Esophagus squamous epithelium (tissue), 5 donors: ENCODE measurements around the gene ANO2. TPM values are rescaled to one million over a fixed set of nuclear protein-coding genes. Genes with fewer than 3 reads are reported as not detected.

Source experiments
- DNase-seq: peaks from one replicate; lab custom pipeline; 2025; lab: John Stamatoyannopoulos, UW
- H3K27ac ChIP-seq, 4 donors: fragments of 200-600 bp; sonication (generic); one replicate each; pipeline ENCODE4 v1.5.1; 2016 to 2019; ENCODE audit warnings: mild to moderate bottlenecking in 1 of 4
- H3K27me3 ChIP-seq, 4 donors: fragments of 200-600 bp; sonication (generic); 1 replicate in 3 of 4; 2 replicates in 1 of 4; pipeline versions ENCODE4 v1.5.1 to v1.6.0; 2017 to 2021; ENCODE audit warnings: antibody characterized with exemption in 1 of 4
- H3K36me3 ChIP-seq, 3 donors: fragments of 200-600 bp; sonication (generic); one replicate each; pipeline ENCODE4 v1.5.1; 2016 to 2019
- H3K4me1 ChIP-seq, 3 donors: fragments of 200-600 bp; sonication (generic); one replicate each; pipeline ENCODE4 v1.5.1; 2017 to 2019
- H3K4me3 ChIP-seq, 4 donors: fragments of 200-600 bp; sonication (generic); 1 replicate in 3 of 4; 2 replicates in 1 of 4; pipeline ENCODE4 v1.5.1; 2016 to 2019; ENCODE audit warnings: mild to moderate bottlenecking in 2 of 4, moderate library complexity in 1 of 4
- H3K9me3 ChIP-seq, 3 donors: fragments of 200-600 bp; sonication (generic); one replicate each; pipeline ENCODE4 v1.5.1; 2016 to 2019
- POLR2A ChIP-seq, 4 donors: fragments of 450-650 bp; IDR thresholded peaks; one replicate each; pipeline ENCODE4 v1.6.1; 2017; ENCODE audit warnings: antibody characterized with exemption in 4 of 4, mild to moderate bottlenecking in 4 of 4, moderate library complexity in 3 of 4
- WGBS, 2 donors: methylation state at CpG; one replicate each; pipeline ENCODE4 v1.1.5; 2018; 5-methylcytosine and 5-hydroxymethylcytosine counted together
- intact Hi-C: fragments of 100-400 bp; cut with DNase I; formaldehyde crosslinking; loops from one replicate; pipeline ENCODE4 v1.15.0; 2022
- total RNA-seq, 4 donors: library from RNA; depleted of rRNA; stranded (reverse); fragments of >200 nt; gene quantifications; one replicate each; pipeline ENCODE4 v1.1.0, GENCODE V29; 2016
- TF ChIP-seq, protein P1 (sequence below), 6 experiments: fragments of 450-650 bp in 4 of 6; fragments of 200-600 bp in 2 of 6; sonication (generic) in 2 of 6; IDR thresholded peaks; one replicate each; pipeline ENCODE4 v1.5.1; 2016 to 2019; ENCODE audit warnings: antibody characterized with exemption in 6 of 6, mild to moderate bottlenecking in 4 of 6, moderate library complexity in 4 of 6
- donor health status: DM: yes; HTN: yes; CAD: no.

ANO2 gene
- total RNA-seq, 4 donors from 2014 or later: 0.49 to 11.8 (median 3.1) TPM

DNA sequence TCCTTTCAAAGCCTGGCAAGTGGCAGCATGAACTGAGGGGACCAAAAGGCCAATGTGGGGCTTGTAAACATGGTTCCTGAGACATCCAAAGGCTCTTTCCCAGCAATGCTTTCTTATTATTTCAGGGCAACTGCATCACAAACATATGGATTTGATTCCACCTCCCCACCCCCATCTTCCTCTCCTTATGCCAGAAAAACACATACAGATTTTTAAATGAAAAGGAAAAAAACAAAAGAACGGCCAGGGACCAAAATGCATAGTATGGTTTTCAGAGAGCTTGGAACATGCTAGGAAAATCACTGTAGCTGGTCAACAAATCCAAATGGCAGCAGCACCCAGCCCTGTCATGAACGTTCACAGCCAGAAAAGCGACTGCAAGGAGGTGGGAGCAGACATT lies 167.6 kb downstream of the ANO2 start:
- Histone ChIP-seq H3K27me3 (peaks cover 0 to 44% (median 0%) of the 10 kb centered on the region in 4 donors), H3K27ac (no peak overlapping the region), H3K4me3 (no peak overlapping the region), H3K9me3 (no peaks in the 10 kb centered on the region), H3K36me3 (no peaks in the 10 kb centered on the region), H3K4me1 (no peaks in the 10 kb centered on the region)
- WGBS, 2 donors: 78 to 87% methylated on average over 3 of the region's 3 CpGs
- no peak for TF ChIP-seq POLR2A (IDR thresholded peaks at IDR 0.05)
- TF ChIP-seq, protein P1, sequence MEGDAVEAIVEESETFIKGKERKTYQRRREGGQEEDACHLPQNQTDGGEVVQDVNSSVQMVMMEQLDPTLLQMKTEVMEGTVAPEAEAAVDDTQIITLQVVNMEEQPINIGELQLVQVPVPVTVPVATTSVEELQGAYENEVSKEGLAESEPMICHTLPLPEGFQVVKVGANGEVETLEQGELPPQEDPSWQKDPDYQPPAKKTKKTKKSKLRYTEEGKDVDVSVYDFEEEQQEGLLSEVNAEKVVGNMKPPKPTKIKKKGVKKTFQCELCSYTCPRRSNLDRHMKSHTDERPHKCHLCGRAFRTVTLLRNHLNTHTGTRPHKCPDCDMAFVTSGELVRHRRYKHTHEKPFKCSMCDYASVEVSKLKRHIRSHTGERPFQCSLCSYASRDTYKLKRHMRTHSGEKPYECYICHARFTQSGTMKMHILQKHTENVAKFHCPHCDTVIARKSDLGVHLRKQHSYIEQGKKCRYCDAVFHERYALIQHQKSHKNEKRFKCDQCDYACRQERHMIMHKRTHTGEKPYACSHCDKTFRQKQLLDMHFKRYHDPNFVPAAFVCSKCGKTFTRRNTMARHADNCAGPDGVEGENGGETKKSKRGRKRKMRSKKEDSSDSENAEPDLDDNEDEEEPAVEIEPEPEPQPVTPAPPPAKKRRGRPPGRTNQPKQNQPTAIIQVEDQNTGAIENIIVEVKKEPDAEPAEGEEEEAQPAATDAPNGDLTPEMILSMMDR (IDR thresholded peaks at IDR 0.05): no peak
- no peak for DNase-seq
- intact Hi-C loops: no loop called here

DNA sequence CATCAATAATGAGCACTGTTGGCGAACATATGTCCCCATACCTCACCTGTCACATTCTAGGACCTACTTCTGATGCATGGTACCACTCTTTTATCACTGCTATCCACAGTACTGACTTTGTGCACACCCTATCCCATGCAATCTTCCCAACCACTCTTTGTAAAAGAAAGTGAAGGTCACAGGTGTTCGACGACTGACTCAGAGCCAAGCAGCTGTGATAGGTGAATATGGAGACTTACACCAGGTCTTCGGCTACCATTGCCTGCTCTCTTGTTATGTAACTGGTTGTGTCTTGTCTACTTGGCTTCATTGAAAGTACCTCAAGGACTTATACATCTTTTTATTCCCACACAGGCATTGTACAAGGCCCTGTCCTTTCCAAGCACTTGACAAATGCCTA lies 169.0 kb downstream of the ANO2 start:
- Histone ChIP-seq H3K27me3 (peaks cover 0 to 44% (median 0%) of the 10 kb centered on the region in 4 donors), H3K4me3 (no peak overlapping the region), H3K4me1 (no peaks in the 10 kb centered on the region), H3K27ac (no peak overlapping the region), H3K9me3 (no peaks in the 10 kb centered on the region), H3K36me3 (no peaks in the 10 kb centered on the region)
- no peak for TF ChIP-seq POLR2A (IDR thresholded peaks at IDR 0.05)
- TF ChIP-seq, protein P1 (IDR thresholded peaks at IDR 0.05): no peak
- DNase-seq: no peak
- WGBS, 2 donors: 95 to 97% methylated on average over 4 of the region's 4 CpGs
- intact Hi-C loops: no loop called here

DNA sequence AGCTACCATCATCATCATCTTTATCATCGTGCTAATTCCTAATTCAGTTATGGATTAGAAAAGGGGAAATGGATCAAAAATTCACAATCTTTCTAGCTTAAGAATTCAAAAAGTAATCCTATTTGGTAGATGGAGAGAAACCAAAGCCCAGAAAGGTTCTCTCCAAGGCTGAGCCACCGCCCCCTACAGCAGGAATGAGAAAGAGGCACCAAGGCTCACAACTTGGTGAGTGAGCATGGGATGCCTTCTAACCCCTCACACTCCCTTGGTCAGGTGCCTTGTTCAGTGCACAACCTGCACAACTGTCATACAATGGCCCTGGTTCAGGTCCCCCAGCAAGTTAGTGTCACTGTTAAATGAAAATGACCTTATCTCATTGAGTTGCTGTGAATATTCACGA lies 171.5 kb downstream of the ANO2 start:
- Histone ChIP-seq H3K27me3 (peaks cover 0 to 64% (median 0%) of the 10 kb centered on the region in 4 donors), H3K27ac (no peak overlapping the region), H3K36me3 (no peaks in the 10 kb centered on the region), H3K4me1 (peaks cover 0 to 8% (median 2%) of the 10 kb centered on the region in 3 donors), H3K4me3 (no peak overlapping the region), H3K9me3 (no peaks in the 10 kb centered on the region)
- no peak for TF ChIP-seq POLR2A (IDR thresholded peaks at IDR 0.05)
- TF ChIP-seq, protein P1 (IDR thresholded peaks at IDR 0.05): no peak
- WGBS, 2 donors: 65 to 82% methylated on average over 3 of the region's 3 CpGs
- no peak for DNase-seq
- intact Hi-C loops: no loop called here

DNA sequence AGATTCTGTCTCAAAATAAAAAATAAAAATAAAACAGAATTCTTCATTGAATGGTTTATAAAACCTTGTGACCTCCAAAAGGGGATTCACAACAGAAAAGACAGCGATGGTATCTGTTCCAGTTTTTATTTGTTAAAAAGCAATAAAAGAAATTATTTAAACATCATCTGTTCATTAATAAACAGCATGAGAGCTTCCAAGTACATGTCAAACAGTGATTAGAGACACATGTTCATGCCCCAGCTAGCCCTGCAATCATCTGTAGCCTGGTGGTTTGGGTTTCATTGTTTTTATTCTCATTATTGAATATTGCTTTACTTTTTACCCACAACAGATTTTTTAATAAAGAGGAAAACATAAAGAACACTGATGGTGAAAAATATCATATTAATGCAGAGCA lies 173.3 kb downstream of the ANO2 start:
- TF ChIP-seq, protein P1 (IDR thresholded peaks at IDR 0.05): no peak
- no peak for TF ChIP-seq POLR2A (IDR thresholded peaks at IDR 0.05)
- intact Hi-C loops: no loop called here
- no peak for DNase-seq

DNA sequence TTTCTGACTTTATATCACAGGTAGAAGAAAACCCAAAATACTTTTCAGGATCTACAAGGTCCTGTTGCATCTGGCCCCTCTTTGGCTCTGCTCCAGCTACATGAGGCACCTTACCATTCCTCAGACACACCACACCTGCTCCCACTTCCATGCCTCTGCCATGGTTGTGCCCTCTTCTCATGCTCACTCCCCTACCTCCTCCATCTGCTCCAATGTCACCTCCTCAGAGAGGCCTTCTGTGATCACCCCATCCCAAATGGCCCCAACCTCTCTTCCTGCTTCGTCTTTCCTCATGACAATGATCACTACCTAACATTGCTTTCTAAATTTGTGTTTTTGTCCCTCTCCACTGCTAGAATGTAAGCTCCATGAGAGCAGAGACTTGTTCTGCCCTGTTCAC lies 174.3 kb downstream of the ANO2 start:
- H3K4me3 ChIP-seq: no peak overlapping the region
- no peak overlapping the region for H3K27ac ChIP-seq
- TF ChIP-seq, protein P1 (IDR thresholded peaks at IDR 0.05): no peak
- no peak for TF ChIP-seq POLR2A (IDR thresholded peaks at IDR 0.05)
- H3K9me3 ChIP-seq: no peaks in the 10 kb centered on the region
- H3K4me1 ChIP-seq: peaks cover 0 to 13% (median 4%) of the 10 kb centered on the region in 3 donors
- no peaks in the 10 kb centered on the region for H3K36me3 ChIP-seq
- intact Hi-C loops: no loop called here
- no peak for DNase-seq
- H3K27me3 ChIP-seq: peaks cover 0 to 61% (median 0%) of the 10 kb centered on the region in 4 donors
- WGBS, 2 donors: 82 to 95% methylated on average over 1 of the region's 1 CpG

More for the DNA sequence above, 173.3 kb downstream of the ANO2 start:
- Histone ChIP-seq H3K4me3 (no peak overlapping the region), H3K9me3 (no peaks in the 10 kb centered on the region), H3K4me1 (peaks cover 0 to 13% (median 4%) of the 10 kb centered on the region in 3 donors), H3K36me3 (no peaks in the 10 kb centered on the region), H3K27ac (no peak overlapping the region), H3K27me3 (peaks cover 0 to 69% (median 0%) of the 10 kb centered on the region in 4 donors)
- WGBS, 2 donors: 37 to 44% methylated on average over 1 of the region's 1 CpG
